Activated T-helper 1 cell treated with anti-CD3 and anti-CD28 coated beads, Interleukin-12 subunit alpha, Interleukin-12 subunit beta, Interleukin-2, Interleukin-4 antibody, amounts not matched to agents 30 ng/mL and 10 ng/mL and 1 ng/mL, durations not matched to agents 14 hours and 24 hours and 36 hours (primary cell): ENCODE results near the gene LIME1. TPM values are rescaled to one million over a fixed set of nuclear protein-coding genes. Genes with fewer than 3 reads are reported as not detected.
"Not testable (repeated sequence)": the region's sequence is repeated elsewhere in the genome, so short reads cannot be mapped to it uniquely, and the experiment has no call there.

Experiments used
- DNase-seq: peaks from one replicate; pipeline ENCODE4 v3.0.0; 2021; ENCODE audit warnings: low spot score
- H3K27ac Mint-ChIP-seq: one replicate; pipeline ENCODE4 v1.8.0; 2021; ENCODE audit warnings: mild to moderate bottlenecking, mixed read lengths
- H3K27me3 Mint-ChIP-seq: one replicate; pipeline ENCODE4 v1.8.0; 2022; ENCODE audit warnings: mild to moderate bottlenecking, moderate library complexity, mixed read lengths; ENCODE audit not compliant: insufficient read depth
- H3K36me3 Mint-ChIP-seq: one replicate; pipeline ENCODE4 v1.8.0; 2021; ENCODE audit warnings: low read depth, mixed read lengths
- H3K4me1 Mint-ChIP-seq: one replicate; pipeline ENCODE4 v1.8.0; 2021; ENCODE audit warnings: low read depth, mixed read lengths
- H3K4me3 Mint-ChIP-seq: one replicate; pipeline ENCODE4 v1.8.0; 2021; ENCODE audit warnings: mild to moderate bottlenecking, moderate library complexity, mixed read lengths
- H3K9me3 Mint-ChIP-seq: one replicate; pipeline ENCODE4 v1.8.0; 2021; ENCODE audit warnings: mixed read lengths
- intact Hi-C: fragments of 100-400 bp; cut with micrococcal nuclease; formaldehyde crosslinking; loops from one replicate; pipeline ENCODE4 v1.15.1; 2024
- total RNA-seq: library from RNA; stranded (reverse); gene quantifications from 2 replicates; pipeline ENCODE4 v1.2.3, GENCODE V29; 2022

Gene LIME1
- total RNA-seq, 1 donor from 2014 or later, result 12.1 TPM

- peaks cover 39% of the 10 kb centered on the region for H3K36me3 Mint-ChIP-seq
- H3K4me1 Mint-ChIP-seq, result peaks cover 31% of the 10 kb centered on the region
Observed at GRCh38 chr20:63707558-63708300, 28.7 kb upstream of the LIME1 start, which contains the start of the genes ARFRP1 and ZGPAT. Gene ARFRP1, minus strand, starts transcription at chr20:63707976. Its CDS starts 885 bp downstream, at chr20:63707091. Gene ZGPAT, plus strand, starts transcription at chr20:63708039. Its CDS starts 542 bp downstream, at chr20:63708581.

GRCh38 chr20:63708301-63709148 is 27.9 kb upstream of the LIME1 start:
- H3K4me3 Mint-ChIP-seq, result peak overlapping the region; percentile 86
- no peak for DNase-seq
- peaks cover 40% of the 10 kb centered on the region for H3K36me3 Mint-ChIP-seq
- H3K27me3 Mint-ChIP-seq, result no peaks in the 10 kb centered on the region
- intact Hi-C loops, result loop anchor here (2.0 kb wide), 1 partner anchor 172 kb away; the partner anchor contains the start of gene PTK6
- peak overlapping the region; percentile 68 for H3K27ac Mint-ChIP-seq
- no peaks in the 10 kb centered on the region for H3K9me3 Mint-ChIP-seq
- H3K4me1 Mint-ChIP-seq, result peaks cover 34% of the 10 kb centered on the region

More at GRCh38 chr20:63707558-63708300, 28.7 kb upstream of the LIME1 start, which contains the start of the genes ARFRP1 and ZGPAT:
- H3K27ac Mint-ChIP-seq, result peak within 1 kb of the TSS; percentile 86
- H3K4me3 Mint-ChIP-seq, result peak within 1 kb of the TSS; percentile 94
- intact Hi-C loops, result loop anchor here (1.0 to 2.0 kb wide), 9 partner anchors 23 to 356 kb away; partner anchors contain the start of genes PTK6, RTEL1, TCEA2 and TPD52L2
- peak; percentile 88 for DNase-seq
- no peaks in the 10 kb centered on the region for H3K27me3 Mint-ChIP-seq
- no peaks in the 10 kb centered on the region for H3K9me3 Mint-ChIP-seq

DNA sequence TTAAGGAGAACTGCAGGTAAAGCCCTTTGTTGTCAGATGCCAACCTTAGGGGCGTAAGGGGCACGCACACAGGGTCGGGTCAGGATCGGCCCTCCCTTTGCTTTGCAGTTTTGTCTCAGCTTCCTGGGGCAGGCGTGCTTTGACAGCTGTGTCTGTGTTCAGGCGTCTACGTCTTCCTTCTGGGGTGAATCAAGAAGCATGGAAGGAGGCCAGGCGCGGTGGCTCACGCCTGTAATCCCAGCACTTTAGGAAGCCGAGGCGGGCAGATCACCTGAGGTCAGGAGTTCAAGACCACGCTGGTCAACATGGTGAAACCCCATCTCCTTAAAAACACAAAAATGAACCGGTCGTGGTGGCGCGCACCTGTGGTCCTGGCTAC is 27.3 kb upstream of the LIME1 start:
- H3K4me3 Mint-ChIP-seq, result peak overlapping the region; percentile 86
- peaks cover 43% of the 10 kb centered on the region for H3K36me3 Mint-ChIP-seq
- H3K27me3 Mint-ChIP-seq, result no peaks in the 10 kb centered on the region
- DNase-seq, result no peak
- H3K27ac Mint-ChIP-seq, result no peak overlapping the region
- intact Hi-C loops, result loop anchor here (2.0 kb wide), 1 partner anchor 172 kb away; the partner anchor contains the start of gene PTK6
- H3K4me1 Mint-ChIP-seq, result peaks cover 34% of the 10 kb centered on the region
- no peaks in the 10 kb centered on the region for H3K9me3 Mint-ChIP-seq

DNA sequence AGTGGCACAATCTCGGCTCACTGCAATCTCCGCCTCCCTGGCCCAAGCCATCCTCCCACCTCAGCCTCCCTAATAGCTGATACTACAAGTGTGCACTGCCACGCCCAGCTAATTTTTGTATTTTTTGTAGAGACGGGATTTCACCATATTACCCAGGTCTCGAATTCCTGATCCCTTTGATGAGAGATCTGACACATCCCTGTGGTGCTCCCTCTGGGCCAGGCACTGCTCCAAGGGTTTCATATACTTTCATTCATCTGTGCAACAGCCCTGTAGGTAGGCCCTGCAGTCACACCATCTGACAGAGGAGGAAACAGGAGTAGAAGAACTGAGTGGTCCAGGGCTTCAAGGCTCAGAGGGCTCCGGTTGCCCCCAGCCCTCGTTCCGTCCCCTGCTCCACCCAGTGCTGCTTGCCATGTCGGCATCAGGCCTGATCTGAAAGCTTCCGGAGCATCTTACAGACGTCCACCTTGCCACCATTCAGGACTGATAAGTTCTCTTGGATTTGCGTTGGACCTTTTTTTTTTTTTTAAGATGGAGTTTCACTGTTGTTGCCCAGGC is 25.3 kb upstream of the LIME1 start:
- no peak overlapping the region for H3K27ac Mint-ChIP-seq
- H3K4me3 Mint-ChIP-seq, result peak overlapping the region; percentile 71
- H3K36me3 Mint-ChIP-seq, result peaks cover 54% of the 10 kb centered on the region
- intact Hi-C loops, result no loop called here
- H3K27me3 Mint-ChIP-seq, result no peaks in the 10 kb centered on the region
- peaks cover 34% of the 10 kb centered on the region for H3K4me1 Mint-ChIP-seq
- DNase-seq, result no peak
- H3K9me3 Mint-ChIP-seq, result peaks cover 2% of the 10 kb centered on the region

- Mint-ChIP-seq H3K4me1 (peaks cover 26% of the 10 kb centered on the region), H3K4me3 (no peak overlapping the region), H3K27me3 (no peaks in the 10 kb centered on the region), H3K36me3 (peaks cover 58% of the 10 kb centered on the region), H3K27ac (no peak overlapping the region), H3K9me3 (peaks cover 4% of the 10 kb centered on the region)
- intact Hi-C loops, result no loop called here
- DNase-seq, result no peak
Observed at GRCh38 chr20:63712191-63712590, 24.3 kb upstream of the LIME1 start.

- Mint-ChIP-seq H3K27ac (no peak overlapping the region), H3K4me3 (no peak overlapping the region), H3K9me3 (peaks cover 11% of the 10 kb centered on the region), H3K36me3 (peaks cover 70% of the 10 kb centered on the region), H3K4me1 (peaks cover 24% of the 10 kb centered on the region), H3K27me3 (no peaks in the 10 kb centered on the region)
- intact Hi-C loops, result no loop called here
- no peak for DNase-seq
Observed at GRCh38 chr20:63714858-63715257, 21.6 kb upstream of the LIME1 start.

- Mint-ChIP-seq H3K27ac (no peak overlapping the region), H3K9me3 (peaks cover 11% of the 10 kb centered on the region), H3K4me1 (peaks cover 15% of the 10 kb centered on the region), H3K36me3 (peaks cover 57% of the 10 kb centered on the region), H3K4me3 (no peak overlapping the region), H3K27me3 (no peaks in the 10 kb centered on the region)
- intact Hi-C loops, result no loop called here
- DNase-seq, result no peak
Observed at GRCh38 chr20:63718996-63719395, 17.5 kb upstream of the LIME1 start.

- H3K4me3 Mint-ChIP-seq, H3K27me3 Mint-ChIP-seq, H3K27ac Mint-ChIP-seq, intact Hi-C loops, DNase-seq: not testable (repeated sequence)
- peaks cover 16% of the 10 kb centered on the region for H3K9me3 Mint-ChIP-seq
- H3K36me3 Mint-ChIP-seq, result peaks cover 46% of the 10 kb centered on the region
- peaks cover 28% of the 10 kb centered on the region for H3K4me1 Mint-ChIP-seq
Observed at GRCh38 chr20:63722967-63723622, 13.4 kb upstream of the LIME1 start.

- not testable (repeated sequence) for DNase-seq, H3K27me3 Mint-ChIP-seq, H3K9me3 Mint-ChIP-seq
- Mint-ChIP-seq H3K4me1 (peaks cover 37% of the 10 kb centered on the region), H3K4me3 (peak overlapping the region; percentile 28), H3K36me3 (peaks cover 31% of the 10 kb centered on the region), H3K27ac (peak overlapping the region; percentile 45)
- intact Hi-C loops, result loop anchor here (2.0 to 10.0 kb wide), 4 partner anchors 23 to 245 kb away; partner anchors contain the start of genes ARFRP1, SAMD10 and TPD52L2
Observed at GRCh38 chr20:63730189-63730733, 6.2 kb upstream of the LIME1 start.

DNA sequence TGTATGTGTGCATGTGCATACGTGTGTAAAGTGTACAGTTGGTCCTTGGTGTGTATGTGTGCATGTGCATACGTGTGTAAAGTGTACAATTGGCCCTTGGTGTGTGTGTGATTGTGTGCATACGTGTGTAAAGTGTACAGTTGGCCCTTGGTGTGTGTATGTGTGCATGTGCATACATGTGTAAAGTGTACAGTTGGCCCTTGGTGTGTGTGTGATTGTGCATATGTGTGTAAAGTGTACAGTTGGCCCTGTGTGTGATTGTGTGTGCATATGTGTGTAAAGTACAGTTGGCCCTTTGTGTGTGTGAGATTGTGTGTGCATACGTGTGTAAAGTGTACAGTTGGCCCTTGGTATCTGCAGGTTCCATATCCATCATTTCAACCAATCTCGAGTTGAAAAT is 5.1 kb upstream of the LIME1 start:
- peaks cover 3% of the 10 kb centered on the region for H3K9me3 Mint-ChIP-seq
- peaks cover 44% of the 10 kb centered on the region for H3K4me1 Mint-ChIP-seq
- H3K4me3 Mint-ChIP-seq, result no peak overlapping the region
- intact Hi-C loops, result loop anchor here (1.0 to 10.0 kb wide), 5 partner anchors 8 to 243 kb away; partner anchors contain the start of genes ARFRP1, SAMD10, SLC2A4RG and TPD52L2
- no peaks in the 10 kb centered on the region for H3K27me3 Mint-ChIP-seq
- DNase-seq, result no peak
- no peak overlapping the region for H3K27ac Mint-ChIP-seq
- peaks cover 31% of the 10 kb centered on the region for H3K36me3 Mint-ChIP-seq

GRCh38 chr20:63732118-63733095 is 4.1 kb upstream of the LIME1 start:
- H3K36me3 Mint-ChIP-seq, result peaks cover 29% of the 10 kb centered on the region
- H3K27me3 Mint-ChIP-seq, result no peaks in the 10 kb centered on the region
- intact Hi-C loops, result loop anchor here (5.0 to 10.0 kb wide), 2 partner anchors 95 to 242 kb away; partner anchors contain the start of gene SAMD10
- no peak overlapping the region for H3K4me3 Mint-ChIP-seq
- DNase-seq, result no peak
- H3K4me1 Mint-ChIP-seq, result peaks cover 41% of the 10 kb centered on the region
- no peaks in the 10 kb centered on the region for H3K9me3 Mint-ChIP-seq
- H3K27ac Mint-ChIP-seq, result no peak overlapping the region
